CD4-positive, alpha-beta T cell treated with Interleukin-1 beta for 1 hour (primary cell): Measurements from ENCODE around the gene DOK6.
A peak's percentile ranks its signal among the peaks of the same experiment; 100 is the strongest.

Experiments used
- DNase-seq, 2 donors: peaks; one replicate each; pipeline ENCODE4 v3.0.0-alpha.2; 2020 to 2022

The DOK6 gene

GRCh38 chr18:69697689-69698088 is 297.0 kb downstream of the DOK6 start:
- DNase-seq, result no peak

- DNase-seq, result no peak
These were observed 300.6 kb downstream of the DOK6 start for GRCh38 chr18:69701305-69701704.

- DNase-seq, result no peak
These were observed 302.8 kb downstream of the DOK6 start for GRCh38 chr18:69703461-69703860.

- no peak for DNase-seq
These were observed 305.3 kb downstream of the DOK6 start for GRCh38 chr18:69705987-69706386.

- DNase-seq, result no peak
These were observed 308.2 kb downstream of the DOK6 start for GRCh38 chr18:69708844-69709243.

- DNase-seq, result no peak
These were observed 314.6 kb downstream of the DOK6 start for GRCh38 chr18:69715191-69715795.

- no peak for DNase-seq
These were observed 316.9 kb downstream of the DOK6 start for GRCh38 chr18:69717586-69717985.

GRCh38 chr18:69718912-69719547 is 318.3 kb downstream of the DOK6 start:
- DNase-seq, result no peak

- no peak for DNase-seq
These were observed 319.7 kb downstream of the DOK6 start for GRCh38 chr18:69720422-69720821.

GRCh38 chr18:69723434-69723833 is 322.7 kb downstream of the DOK6 start:
- no peak for DNase-seq

- DNase-seq, result no peak
These were observed 324.3 kb downstream of the DOK6 start for GRCh38 chr18:69725009-69725408.

- no peak for DNase-seq
These were observed 325.3 kb downstream of the DOK6 start for GRCh38 chr18:69725855-69726508.

- DNase-seq, result no peak
These were observed 327.4 kb downstream of the DOK6 start for GRCh38 chr18:69727912-69728572.

GRCh38 chr18:69730664-69731063 is 330.0 kb downstream of the DOK6 start:
- no peak for DNase-seq

GRCh38 chr18:69734536-69734935 is 333.8 kb downstream of the DOK6 start:
- no peak for DNase-seq

- DNase-seq, result no peak
These were observed 336.0 kb downstream of the DOK6 start for GRCh38 chr18:69736730-69737129.

- DNase-seq, result no peak
These were observed 337.2 kb downstream of the DOK6 start for GRCh38 chr18:69737851-69738250.

GRCh38 chr18:69747388-69747787 is 346.7 kb downstream of the DOK6 start:
- no peak for DNase-seq

GRCh38 chr18:69752737-69753380 is 352.2 kb downstream of the DOK6 start:
- no peak for DNase-seq

- DNase-seq, result no peak
These were observed 353.4 kb downstream of the DOK6 start for GRCh38 chr18:69754108-69754507.

- DNase-seq, result no peak
These were observed 354.4 kb downstream of the DOK6 start for GRCh38 chr18:69755041-69755440.

GRCh38 chr18:69755856-69756496 is 355.3 kb downstream of the DOK6 start:
- DNase-seq, result peak in 1 of 2 donors; percentile 9

- no peak for DNase-seq
These were observed 357.0 kb downstream of the DOK6 start for GRCh38 chr18:69757733-69758132.
